ENCODE results near the gene NDUFV1.
"Not testable (repeated sequence)": the region's sequence is repeated elsewhere in the genome, so short reads cannot be mapped to it uniquely, and the experiment has no call there.

Gene NDUFV1

DNA sequence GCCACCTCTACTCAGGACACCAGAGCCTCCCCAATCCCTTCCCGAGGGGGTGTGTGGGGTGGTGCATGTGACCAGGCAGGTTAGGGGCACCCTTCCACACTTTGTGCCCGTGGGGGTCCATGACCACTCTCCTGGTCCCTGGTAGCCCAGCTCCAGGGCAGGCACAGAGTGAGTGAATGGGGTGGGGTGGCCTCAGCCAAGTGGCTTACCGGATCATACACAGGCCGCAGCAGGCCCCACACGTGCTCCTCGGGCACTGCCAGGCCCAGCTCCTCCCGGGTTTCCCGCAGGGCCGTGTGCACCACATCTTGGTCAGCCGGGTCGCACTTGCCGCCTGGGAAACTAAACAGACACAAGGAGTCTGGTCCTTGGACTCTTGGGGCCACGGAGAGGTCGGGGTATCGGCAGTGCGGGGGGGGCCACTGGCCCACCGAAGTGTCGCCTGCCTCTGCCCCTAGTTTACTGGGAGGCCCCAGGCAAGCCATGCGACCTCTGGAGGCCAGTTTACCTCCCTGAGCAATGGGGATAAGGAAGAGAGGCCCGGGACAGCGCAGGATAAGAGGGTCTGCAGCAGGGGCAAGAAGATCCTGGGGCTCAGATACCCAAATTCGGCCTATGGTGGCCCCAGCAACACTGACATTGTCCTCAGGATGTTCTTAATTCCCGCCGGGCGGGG, 22.1 kb downstream of the NDUFV1 start:
- no peak for DNase-seq

DNA sequence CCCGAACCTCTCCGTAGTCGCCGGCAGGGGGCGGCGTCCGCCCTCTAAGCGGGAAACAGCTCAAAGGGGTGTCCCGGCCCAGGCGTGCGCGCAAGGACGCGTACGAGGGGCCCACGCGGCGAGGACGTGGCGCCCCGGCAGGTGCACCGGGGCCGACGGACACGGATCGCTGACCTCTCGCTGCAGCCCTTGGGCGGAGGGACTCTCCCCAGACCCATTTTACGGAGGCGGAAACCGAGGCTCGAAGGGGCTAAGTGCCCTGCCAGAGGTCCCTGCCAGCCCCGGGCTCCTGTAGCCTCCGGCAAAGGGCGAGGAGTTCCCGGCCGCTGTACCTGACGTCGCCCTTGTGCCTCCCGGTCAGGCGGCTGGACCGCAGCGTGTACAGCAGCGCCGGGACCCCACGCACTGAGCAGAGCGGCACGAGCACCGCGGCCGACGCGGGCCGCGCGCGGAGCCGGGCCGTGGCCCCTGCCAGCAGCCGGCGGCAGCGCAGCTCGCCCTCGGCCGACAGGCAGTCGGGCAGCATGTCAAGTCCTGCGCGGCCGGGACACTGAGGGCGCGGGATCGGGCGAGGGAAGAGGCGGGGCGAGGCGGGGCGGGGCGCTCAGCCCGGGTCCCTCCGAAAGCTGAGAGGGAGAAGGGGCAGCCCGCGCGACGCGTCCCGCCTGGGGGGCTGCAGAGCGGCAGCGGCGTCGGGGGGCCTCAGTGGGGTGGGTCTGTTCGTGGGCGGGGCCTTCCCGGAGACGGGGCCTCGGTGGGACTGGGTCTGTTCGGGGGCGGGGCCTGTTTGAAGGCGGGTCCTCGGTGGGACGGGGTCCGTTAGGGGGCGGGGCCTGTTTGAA, 22.9 kb downstream of the NDUFV1 start, which contains the start of gene NUDT8:
TSS of gene NUDT8 (minus strand) at position 552 of the 842 bp plus-strand sequence. CDS start at position 526, 26 bp downstream.
- DNase-seq, result peak; percentile 73 to 82

DNA sequence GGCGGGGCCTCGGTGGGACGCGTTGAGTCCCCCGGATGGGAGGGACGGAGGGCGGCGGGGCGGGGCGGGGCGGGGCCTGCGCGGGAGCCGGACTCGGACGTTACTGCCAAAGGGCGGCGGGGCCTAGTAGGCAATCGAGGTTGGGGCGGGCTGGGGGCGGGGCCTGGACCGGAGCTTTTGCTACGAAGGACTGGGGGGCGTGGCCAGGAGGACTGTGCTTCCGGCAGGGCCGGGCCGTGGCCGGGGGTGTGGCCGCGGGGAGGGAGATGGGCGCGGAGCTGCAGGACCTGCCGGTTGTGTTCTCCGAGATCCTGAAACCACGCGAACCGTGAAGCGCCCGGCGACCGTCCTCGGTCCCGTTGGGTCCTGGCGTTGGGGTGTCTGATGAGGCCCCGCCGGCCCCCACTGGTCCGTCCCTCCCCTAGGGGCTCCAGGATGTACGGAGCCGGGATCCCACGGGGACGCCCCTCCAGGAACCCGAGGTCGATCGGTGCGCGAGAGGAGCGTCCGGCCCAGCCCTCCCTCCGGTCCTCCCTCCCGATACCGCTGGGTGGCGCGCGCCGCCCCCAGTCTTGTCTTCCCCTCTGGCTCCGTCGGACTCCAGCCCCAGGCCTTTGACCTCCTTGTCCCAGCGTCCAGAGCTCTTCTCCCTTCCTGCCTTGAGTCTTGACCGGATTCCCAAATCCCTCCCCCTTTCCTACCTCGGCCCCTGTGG, 23.6 kb downstream of the NDUFV1 start:
- DNase-seq, result peak; percentile 95

DNA sequence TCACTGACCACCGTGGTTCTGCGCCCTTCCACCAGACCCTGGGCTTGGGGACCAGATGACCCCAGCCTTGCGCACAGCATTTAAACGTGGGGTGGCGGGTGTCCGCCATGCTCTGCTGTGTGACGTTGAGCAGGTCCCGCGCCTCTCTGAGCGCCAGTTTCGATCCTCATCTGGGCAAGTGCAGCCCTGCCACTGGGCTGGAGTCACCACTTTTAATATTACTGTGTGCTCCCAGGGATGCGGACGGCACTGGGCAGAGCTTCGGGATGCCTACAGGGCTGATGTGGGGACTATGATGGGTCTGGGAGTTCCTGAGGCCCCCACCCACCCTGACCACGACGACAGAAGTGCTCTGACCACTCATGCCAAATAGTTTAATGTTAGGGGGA, 24.2 kb downstream of the NDUFV1 start:
- no peak for DNase-seq

DNA sequence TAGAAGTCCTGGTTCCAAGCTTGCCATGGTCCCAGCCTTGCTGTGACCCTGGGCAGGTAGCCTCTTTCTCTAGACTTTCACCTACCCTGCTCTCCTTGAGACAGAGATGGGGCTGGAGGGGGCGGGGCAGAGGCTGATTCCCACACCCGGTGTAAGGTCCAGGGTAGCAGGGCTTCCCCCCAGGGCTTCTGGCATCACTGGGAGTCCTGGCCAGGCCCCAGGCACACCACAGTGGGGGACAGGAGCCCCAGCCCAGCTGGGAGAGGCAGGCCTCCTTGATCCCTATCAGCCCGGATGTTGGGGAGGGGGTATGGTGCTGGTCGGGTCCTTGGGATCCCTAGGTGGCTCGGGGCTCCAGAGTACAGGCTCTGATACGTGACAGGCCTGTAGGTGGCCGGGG, 24.7 kb downstream of the NDUFV1 start:
- no peak for DNase-seq

DNA sequence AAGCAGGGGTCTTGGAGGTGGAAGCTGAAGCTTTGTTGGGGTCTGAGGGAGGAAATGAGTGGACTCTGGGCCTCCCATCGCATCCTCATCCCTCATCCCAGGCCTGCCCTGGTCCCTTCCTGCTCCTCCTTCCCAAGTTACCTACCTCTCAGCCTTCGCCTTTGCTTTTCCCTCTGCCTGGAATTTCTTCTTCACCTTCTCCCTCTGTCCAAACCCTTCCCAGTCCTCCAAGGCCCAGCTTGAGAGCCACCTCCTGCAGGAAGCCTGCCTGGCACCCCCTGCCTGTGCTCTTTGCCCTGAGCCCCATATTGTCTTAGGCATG, 25.1 kb downstream of the NDUFV1 start:
- DNase-seq, result no peak

DNA sequence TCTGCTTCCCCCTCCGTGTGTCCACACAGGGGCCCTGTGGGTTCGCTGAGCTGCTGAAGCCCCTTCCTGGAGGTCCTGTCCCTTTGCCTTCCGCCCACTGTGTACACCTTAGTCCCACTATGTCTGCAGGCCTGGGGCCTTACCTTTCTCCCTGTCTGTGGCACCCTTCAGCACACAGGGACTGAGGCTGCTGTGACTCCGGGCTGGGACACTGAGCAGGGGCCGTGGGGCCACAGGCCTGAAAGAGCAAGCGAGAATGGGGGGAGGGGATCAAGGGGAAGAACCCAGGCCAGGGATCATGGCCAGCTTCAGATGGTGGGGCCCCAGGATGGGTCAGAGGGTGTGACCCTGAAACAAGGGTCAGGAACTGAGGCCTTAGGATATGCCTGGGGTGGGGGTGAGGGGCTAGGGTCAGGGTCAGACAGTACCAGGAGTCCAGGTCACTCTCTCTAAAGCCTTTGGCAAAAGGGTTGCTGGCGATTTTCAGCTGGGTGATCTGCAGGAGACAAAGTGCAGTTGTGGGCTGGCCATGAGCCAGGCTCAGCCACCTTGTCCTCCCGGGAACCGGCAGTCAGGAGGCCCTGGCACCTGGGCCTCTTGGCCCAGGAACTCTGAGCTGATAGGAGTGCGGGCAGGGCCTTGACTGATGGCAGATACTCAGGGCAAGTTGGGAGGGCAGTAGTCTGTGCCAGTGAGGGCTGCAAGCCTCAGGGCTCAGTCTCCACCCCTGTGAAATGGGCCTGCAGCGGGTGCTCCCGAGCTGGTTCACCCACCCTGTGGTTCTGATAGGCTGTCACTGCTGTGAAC, 25.6 kb downstream of the NDUFV1 start:
- DNase-seq, result no peak

DNA sequence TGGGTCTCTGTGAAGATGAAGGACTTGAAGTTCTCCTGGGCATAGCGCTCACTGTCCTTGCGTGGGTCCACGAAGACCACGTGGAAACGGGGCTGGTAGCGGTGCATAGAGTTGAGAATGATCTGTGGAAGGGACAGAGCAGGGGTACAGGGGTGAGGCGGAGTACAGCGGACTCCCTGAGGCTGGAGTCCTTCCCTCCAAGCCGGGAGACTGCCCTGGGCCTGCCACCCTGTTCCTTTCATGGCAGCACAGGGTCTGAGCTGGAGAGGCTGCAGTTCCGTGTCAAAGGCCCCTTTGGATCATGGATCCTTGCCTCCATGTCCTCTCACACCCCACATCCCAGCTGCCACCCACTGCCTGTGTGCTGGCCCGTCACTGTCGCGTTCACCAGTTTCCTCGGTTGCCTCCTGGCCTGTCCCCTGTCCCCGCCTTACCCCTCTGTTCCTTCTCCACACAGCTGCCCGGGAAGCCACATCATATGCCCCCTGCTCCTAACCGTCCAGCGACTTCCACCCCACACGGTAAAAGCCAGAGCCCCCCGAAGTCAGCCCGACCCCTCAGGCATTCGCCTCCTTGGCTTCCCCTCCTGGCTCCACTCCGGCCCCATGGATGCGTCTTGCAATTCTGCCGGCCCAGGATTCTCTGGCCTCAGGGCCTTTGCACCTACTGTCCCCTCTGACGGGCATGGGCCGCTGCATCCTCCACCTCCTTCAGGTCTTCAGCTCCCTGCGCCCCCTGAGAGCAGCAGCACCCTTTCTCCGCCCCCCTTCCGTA, 26.4 kb downstream of the NDUFV1 start:
- DNase-seq, result no peak

DNA sequence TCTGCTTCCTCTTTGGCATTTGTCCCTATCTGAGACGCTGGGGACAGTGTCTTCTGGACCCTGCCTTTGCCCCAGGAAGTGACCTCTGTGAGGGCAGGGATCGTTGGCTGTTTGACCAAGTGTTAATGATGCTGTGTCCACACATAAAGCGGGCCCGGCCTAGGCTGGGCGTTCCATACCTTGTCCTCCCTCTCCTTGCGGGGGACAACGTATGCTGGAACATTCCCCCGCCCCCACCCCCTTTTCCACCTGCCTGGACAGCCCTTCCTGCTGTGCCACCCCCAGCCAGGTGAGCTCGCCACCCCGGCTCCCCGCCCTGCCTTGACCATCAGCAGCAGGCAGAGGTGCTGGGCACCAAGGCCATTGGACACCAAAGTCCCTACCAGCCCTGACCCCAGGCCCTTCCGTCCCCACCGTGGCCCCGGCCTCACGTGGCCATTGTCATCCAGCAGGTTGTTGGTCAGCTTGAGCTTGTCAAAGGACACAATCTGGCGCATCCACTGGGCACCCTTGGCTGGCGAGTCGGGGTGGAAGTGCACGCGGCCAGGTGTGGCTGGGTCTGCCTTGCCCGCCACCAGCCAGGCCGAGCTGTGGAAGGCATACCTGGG, 27.1 kb downstream of the NDUFV1 start:
- no peak for DNase-seq

DNA sequence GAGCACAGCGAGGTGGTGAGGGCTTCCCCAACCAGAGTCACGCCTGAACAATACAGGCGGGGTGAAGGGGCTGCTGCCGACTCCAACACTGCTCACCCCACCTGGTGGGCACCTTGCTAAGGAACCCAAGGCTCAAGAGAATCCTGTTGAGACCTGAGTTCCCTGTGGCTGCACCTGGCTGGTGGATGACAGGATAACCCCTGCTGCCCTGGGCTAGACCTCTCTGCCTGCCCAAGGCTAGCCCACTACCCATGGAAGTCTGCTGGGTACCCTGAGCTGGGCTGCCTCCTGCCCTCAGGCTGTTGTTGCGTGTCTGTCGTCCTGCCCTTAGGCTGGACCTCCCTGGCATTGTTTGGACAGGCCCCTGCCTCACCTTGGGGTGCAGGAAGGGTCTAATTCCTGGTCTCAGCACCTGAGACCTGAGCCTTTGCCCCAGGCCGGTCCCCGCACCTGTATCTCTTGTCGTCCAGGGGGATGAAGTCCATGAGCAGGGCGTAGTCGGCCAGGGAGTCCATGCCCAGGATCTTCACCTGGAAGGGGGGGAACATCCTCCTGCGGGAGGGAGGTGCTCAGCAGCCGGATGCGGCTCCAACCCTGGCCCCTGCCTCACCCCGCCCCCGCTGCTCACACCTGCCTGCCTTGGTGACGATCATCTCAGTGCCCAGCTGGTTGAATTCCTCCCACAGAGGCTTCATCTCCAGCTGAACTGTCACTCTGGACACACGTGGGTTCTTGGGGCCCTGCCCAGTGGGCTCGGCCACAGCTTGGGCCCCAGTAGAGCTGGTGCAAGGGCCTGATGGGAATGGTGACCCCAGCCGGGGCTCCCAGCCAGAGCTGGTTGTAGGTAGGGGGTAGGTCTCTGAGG, 27.9 kb downstream of the NDUFV1 start:
- DNase-seq, result no peak

DNA sequence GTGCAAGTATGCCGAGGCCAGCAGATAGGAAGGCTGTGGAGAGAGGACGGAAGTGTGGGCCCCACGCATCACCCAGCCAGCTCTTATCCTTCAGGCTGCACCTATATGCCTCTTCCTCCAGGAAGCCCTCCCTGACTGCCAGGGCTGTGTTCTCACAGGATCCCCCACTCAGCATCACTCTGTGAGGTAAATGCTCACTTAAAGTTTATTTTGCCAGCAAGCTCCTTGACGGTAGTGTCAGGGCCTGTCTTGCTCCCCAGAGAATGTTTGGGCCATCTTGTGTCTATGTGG, 28.4 kb downstream of the NDUFV1 start:
- no peak for DNase-seq

DNA sequence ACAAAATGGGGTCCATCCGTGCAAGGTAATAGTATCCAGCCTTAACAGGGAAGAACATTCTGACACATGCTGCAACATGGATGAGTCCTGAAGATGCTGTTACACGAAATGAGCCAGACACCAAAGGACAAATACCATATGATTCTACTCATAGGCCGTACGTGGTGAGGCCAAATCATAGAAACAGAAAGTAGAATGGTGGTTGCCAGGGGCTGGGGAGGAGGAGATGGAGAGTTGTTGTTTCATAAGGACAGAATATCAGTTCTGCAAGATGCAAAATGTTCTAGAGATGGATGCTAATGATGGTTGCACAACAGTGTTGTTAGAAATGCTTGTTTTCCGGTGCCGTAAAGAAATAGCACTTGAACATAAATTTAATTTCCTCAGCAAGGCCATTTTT, 30.2 kb downstream of the NDUFV1 start:
- no peak for DNase-seq

DNA sequence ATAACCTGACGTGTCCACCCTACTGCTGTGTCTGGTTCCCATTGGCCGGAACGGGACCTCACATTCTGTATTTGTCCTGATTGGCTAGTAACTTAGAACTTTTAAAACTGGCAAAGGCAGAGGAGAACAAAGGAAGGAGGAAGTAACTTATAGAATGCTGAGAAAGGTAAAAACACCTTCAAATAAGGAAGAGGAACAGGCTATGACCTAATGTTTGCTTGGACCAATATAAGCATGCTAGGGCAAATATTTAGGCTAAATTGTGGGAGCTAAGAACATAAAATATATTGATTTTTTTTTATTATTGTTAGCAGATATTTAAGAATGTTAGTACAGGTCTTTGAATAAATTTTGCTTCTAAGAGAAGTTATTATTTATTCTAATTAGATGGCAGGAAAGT, 30.7 kb downstream of the NDUFV1 start:
- DNase-seq, result not testable (repeated sequence)

DNA sequence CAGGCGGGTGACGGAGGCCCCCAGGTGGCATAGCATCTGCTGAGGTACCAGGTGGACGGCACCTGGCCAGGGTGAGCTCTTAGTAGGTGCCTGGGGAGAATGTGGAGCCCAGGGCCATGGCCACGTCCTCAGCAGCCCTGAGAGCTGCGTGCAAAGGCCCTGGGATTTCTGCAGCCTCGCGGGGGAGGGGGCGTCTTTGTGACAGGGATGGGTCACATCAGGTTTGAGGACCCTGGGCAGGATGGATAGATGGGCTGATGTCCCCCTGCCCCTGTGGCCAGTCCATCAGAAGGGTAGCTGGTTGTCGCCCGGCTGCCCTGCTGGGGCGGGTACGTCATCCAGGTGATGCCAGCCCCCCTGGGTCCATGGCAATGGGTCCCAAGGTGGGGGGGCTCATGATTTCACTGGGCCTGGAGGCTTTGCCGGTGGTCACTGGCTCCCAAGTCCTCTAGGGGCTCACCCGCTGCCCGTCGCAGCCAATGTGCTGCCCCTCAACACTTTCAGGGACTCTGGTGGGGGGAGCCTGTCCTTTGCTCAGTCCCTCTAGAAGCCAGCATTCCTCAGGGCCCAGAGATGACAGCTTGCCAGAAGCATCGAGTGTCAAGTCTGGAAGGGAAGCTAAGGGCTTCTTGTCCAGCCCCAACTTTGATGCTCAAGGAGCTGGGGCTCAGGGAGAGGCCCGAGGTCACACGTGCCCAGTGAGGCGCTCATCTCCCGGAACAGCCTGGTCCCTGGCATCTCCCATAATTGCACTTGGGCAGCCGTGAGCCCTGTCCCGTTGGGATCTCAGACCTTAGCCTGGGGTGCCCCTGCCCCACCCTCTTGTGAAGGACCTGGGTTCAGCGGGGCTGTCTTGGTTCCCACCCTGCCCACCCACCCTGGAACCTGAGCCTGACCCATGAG, 32.0 kb downstream of the NDUFV1 start:
- no peak for DNase-seq

DNA sequence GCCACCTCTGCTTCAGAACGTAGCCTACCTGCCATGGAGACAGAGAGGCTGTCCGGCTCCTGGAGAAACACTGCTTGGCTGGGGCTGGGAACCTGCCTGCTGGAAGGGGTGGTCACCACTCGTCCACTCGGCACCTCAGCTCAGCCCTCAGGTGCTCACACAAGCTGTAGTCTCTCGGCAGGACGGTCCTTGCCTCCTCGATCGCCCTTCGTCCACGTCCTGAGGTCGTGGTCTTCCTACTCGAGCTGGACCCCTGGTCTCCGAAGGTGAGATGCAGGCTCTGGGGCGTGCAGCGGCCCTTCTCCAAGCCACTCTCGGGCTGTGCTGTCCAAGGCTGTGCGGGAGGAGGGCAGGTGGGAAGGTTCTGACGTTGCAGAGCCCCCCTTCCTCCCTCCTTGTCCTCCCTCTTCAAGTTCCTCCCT, 32.7 kb downstream of the NDUFV1 start, which contains the start of gene TBX10:
TSS of gene TBX10 (minus strand) at position 326 of the 422 bp plus-strand sequence. CDS start at position 35, 291 bp downstream.
- DNase-seq, result no peak

DNA sequence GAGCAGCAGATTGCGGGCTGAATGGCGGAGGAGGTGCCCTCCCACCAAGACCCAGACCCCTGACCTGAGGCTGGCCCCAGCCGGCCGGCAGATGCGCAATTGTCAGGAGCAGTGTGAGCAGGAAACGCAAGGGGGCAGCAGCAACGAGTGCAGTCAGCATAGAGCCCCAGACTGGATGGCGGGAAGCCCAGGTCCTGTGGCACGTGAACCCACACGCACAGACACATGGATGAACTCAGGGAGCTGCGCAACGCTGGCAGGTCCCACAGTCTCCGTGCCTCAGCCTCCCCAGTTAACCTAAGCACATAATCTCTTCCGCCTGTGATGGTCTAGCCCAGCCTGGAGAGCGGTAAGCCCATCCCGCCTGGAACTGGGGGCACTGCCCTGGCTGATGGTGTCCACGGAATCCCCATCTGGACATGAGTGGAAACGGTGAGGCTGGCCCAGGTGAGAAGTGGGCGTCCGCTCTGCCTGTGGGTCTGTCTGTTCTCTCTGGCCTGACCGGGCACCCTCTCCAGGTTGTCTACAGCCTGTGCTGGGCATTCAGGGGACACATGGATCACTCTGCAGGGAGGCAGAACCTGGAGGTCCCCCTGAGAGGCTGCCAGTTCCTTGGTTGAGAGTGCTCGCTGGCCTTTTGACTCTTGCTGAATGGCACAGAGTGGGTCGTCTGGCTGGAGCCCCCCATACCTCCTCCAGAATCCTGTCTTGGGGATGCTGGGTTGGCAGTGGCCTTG, 33.5 kb downstream of the NDUFV1 start:
- DNase-seq, result peak; percentile 75 to 78

DNA sequence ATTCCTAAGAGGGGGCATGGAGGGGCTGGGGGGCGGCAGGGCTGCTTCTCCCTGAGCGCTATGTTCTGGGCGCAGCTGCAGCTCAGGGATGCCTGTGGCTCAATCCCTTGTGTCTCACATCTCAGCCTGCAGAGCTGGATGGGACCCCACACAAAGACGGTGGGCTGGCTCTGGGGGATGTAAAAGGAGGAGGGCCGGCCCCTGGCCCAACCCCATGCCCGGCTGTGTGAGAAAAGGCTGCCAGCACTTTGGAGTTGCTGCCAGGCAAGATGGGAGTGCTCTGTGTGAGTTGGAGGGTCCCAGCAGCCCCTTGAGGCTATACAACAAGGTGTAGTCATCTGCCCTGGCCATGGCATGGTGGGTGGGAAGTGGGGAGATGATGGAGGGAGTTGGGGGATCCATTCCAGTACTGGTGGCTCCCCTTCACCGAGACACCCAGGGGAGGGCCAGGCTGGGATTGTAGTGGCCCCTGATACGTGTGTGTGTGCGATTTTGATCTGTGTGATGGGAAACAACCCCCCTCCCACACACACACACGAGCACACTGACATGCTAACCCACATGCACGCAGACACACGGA, 34.1 kb downstream of the NDUFV1 start:
- DNase-seq, result no peak

Data from Kasumi-1 (cell line).